ENCODE measurements around the gene GET4. TPM values are rescaled to one million over a fixed set of nuclear protein-coding genes. Genes with fewer than 3 reads are reported as not detected.

Gene GET4
- total RNA-seq, 4 donors from 2014 or later = 29.8 to 50.2 (median 38.3) TPM

DNA sequence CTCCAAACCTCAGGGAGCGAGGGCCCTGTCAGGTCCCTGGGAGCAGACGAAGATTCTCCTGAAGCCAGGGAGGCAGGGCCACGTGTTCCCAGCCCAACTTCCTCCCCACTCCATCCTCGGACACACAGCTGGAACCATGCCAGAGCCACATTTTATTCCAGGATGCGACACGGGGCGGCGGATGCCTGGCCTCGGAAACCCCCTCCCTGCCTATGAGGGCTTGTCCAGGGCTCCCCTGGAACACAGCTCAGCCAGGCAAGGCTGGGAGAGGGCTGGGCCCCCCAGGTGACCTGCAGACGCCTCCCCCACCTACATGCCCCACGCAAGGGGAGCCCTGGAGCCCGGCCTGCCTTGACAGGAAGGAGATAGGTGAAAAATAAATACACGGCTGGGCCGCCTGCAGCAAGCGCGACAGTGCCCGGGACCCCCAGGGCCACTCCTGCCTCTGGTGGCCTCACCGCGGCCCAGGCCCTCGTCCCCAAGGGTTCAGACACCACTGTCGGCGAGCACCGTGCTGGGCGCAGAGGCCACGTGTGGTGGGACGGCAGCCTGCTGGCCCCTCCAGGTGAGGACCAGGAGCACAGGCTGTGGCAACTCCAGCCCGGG, 21.5 kb downstream of the GET4 start:
- H3K27ac ChIP-seq = no peak overlapping the region
- peaks cover 2 to 72% (median 22%) of the 10 kb centered on the region in 3 donors for H3K36me3 ChIP-seq
- H3K27me3 ChIP-seq = no peaks in the 10 kb centered on the region
- peaks cover 0 to 43% (median 10%) of the 10 kb centered on the region in 4 donors for H3K4me1 ChIP-seq
- DNase-seq (ENCODE audit: low spot score in 2 of 2) = no peak
- TF ChIP-seq POLR2A (IDR thresholded peaks at IDR 0.05) (no peak), EP300 (IDR thresholded peaks at IDR 0.05) (no peak), CTCF (IDR thresholded peaks at IDR 0.05) (no peak)
- no peak overlapping the region for H3K4me3 ChIP-seq
- WGBS, 2 donors = 64 to 72% methylated on average over 13 to 22 of the region's 27 CpGs
- H3K9me3 ChIP-seq = no peaks in the 10 kb centered on the region

- Histone ChIP-seq H3K27me3 (peaks cover 0 to under 1% of the 10 kb centered on the region in 2 donors), H3K4me3 (no peak overlapping the region), H3K36me3 (peaks cover 2 to 66% (median 22%) of the 10 kb centered on the region in 3 donors), H3K9me3 (no peaks in the 10 kb centered on the region), H3K27ac (no peak overlapping the region), H3K4me1 (peaks cover 0 to 43% (median 10%) of the 10 kb centered on the region in 4 donors)
- 80 to 82% methylated on average over 1 to 18 of the region's 18 CpGs for WGBS, 2 donors
- no peak for DNase-seq (ENCODE audit: low spot score in 2 of 2)
- TF ChIP-seq EP300 (IDR thresholded peaks at IDR 0.05) = no peak
- no peak for TF ChIP-seq CTCF (IDR thresholded peaks at IDR 0.05)
- no peak for TF ChIP-seq POLR2A (IDR thresholded peaks at IDR 0.05)
Measured at GRCh38 chr7:898460-898854, 22.1 kb downstream of the GET4 start.

GRCh38 chr7:898855-899681, 22.7 kb downstream of the GET4 start:
- DNase-seq (ENCODE audit: low spot score in 2 of 2) = no peak
- H3K4me1 ChIP-seq = peaks cover 0 to 48% (median 11%) of the 10 kb centered on the region in 4 donors
- TF ChIP-seq CTCF (IDR thresholded peaks at IDR 0.05) (no peak), POLR2A (IDR thresholded peaks at IDR 0.05) (no peak), EP300 (IDR thresholded peaks at IDR 0.05) (no peak)
- 81 to 85% methylated on average over 42 to 53 of the region's 54 CpGs for WGBS, 2 donors
- H3K9me3 ChIP-seq = no peaks in the 10 kb centered on the region
- H3K4me3 ChIP-seq = no peak overlapping the region
- H3K27me3 ChIP-seq = peaks cover 0 to 7% of the 10 kb centered on the region in 2 donors
- peaks cover 0 to 60% (median 21%) of the 10 kb centered on the region in 3 donors for H3K36me3 ChIP-seq
- H3K27ac ChIP-seq = peak overlapping the region in 2 of 4 donors; percentile 81

DNA sequence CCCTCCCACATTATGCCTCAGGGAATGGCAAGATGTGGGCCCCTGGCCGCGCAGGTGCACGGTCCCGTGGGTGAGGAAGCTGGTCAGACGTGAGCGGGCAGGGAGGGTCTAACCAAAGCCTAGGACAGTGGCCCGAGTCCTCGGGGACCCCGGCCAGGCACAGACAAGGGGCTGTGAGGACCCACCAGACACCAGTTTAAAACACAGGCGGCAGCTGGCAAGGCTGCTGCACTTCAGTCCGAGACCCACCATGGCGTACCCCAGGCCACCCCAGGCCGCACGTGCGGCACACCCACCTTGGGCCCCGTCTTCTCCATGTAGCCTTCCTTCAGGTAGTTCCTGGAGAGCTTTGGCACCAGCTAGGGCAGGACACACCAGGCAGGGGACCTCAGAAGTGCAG, 23.5 kb downstream of the GET4 start:
- peaks cover 0 to 55% (median 14%) of the 10 kb centered on the region in 4 donors for H3K4me1 ChIP-seq
- H3K9me3 ChIP-seq = no peaks in the 10 kb centered on the region
- H3K4me3 ChIP-seq = no peak overlapping the region
- peak overlapping the region in 2 of 4 donors; percentile 81 for H3K27ac ChIP-seq
- TF ChIP-seq CTCF (IDR thresholded peaks at IDR 0.05) = no peak
- TF ChIP-seq POLR2A (IDR thresholded peaks at IDR 0.05) = no peak
- TF ChIP-seq EP300 (IDR thresholded peaks at IDR 0.05) = no peak
- H3K36me3 ChIP-seq = peaks cover 0 to 52% (median 18%) of the 10 kb centered on the region in 3 donors
- peaks cover 0 to 7% of the 10 kb centered on the region in 2 donors for H3K27me3 ChIP-seq
- DNase-seq (ENCODE audit: low spot score in 2 of 2) = no peak
- 93% methylated on average over 13 to 16 of the region's 16 CpGs for WGBS, 2 donors
